Neural cell (in vitro differentiated cells): ENCODE data around the gene NEDD9. TPM values are rescaled to one million over a fixed set of nuclear protein-coding genes. Genes with fewer than 3 reads are reported as not detected.

ENCODE experiments used
- H2AFZ ChIP-seq: fragments of 200-600, 300-800 bp; sonication (generic), shearing (Covaris generic); 2 replicates; pipeline ENCODE4 v1.6.0; 2014; ENCODE audit warnings: low read depth, mild to moderate bottlenecking, antibody characterized with exemption, low read length, moderate library complexity
- H3F3A ChIP-seq: fragments of 200-600 bp; shearing (Covaris generic); 2 replicates; pipeline ENCODE4 v1.6.1; 2016; ENCODE audit warnings: mild to moderate bottlenecking, moderate library complexity, mixed read lengths, antibody characterized with exemption, low read length; ENCODE audit not compliant: insufficient read depth, poor library complexity, severe bottlenecking
- H3K27ac ChIP-seq: fragments of 200-600, 300-800 bp; sonication (generic), shearing (Covaris generic); 2 replicates; pipeline ENCODE4 v1.5.1; 2014; ENCODE audit warnings: mild to moderate bottlenecking, low read length, moderate library complexity
- H3K27me3 ChIP-seq: fragments of 300-800, 200-600 bp; sonication (generic), shearing (Covaris generic); 2 replicates; pipeline ENCODE4 v1.6.0; 2014; ENCODE audit warnings: mild to moderate bottlenecking, low read depth, low read length, moderate library complexity; ENCODE audit not compliant: insufficient read depth
- H3K36me3 ChIP-seq: fragments of 300-800, 200-600 bp; sonication (generic), shearing (Covaris generic); 2 replicates; pipeline ENCODE4 v1.5.1; 2014; ENCODE audit warnings: mild to moderate bottlenecking, antibody characterized with exemption, low read length, moderate library complexity; ENCODE audit not compliant: insufficient read depth
- H3K4me2 ChIP-seq: fragments of 300-800, 200-600 bp; sonication (generic), shearing (Covaris generic); 2 replicates; pipeline ENCODE4 v1.6.0; 2014; ENCODE audit warnings: mild to moderate bottlenecking, low read length
- H3K4me3 ChIP-seq: fragments of 300-800, 200-600 bp; sonication (generic), shearing (Covaris generic); 2 replicates; pipeline ENCODE4 v1.5.1; 2014; ENCODE audit warnings: mild to moderate bottlenecking, low read length, moderate library complexity
- H3K79me2 ChIP-seq: fragments of 200-600 bp; shearing (Covaris generic); replicated peaks from 2 replicates; pipeline ENCODE4 v1.6.0; 2014; ENCODE audit warnings: mild to moderate bottlenecking, low read length, moderate library complexity; ENCODE audit not compliant: insufficient read depth
- H3K9ac ChIP-seq: fragments of 300-800, 200-600 bp; sonication (generic), shearing (Covaris generic); 2 replicates; pipeline ENCODE4 v1.6.1; 2016; ENCODE audit warnings: mild to moderate bottlenecking, low read length, mixed read lengths
- H3K9me2 ChIP-seq: fragments of 200-600 bp; shearing (Covaris generic); 2 replicates; pipeline ENCODE4 v1.6.1; 2016; ENCODE audit warnings: mild to moderate bottlenecking, low read length, mixed read lengths; ENCODE audit not compliant: insufficient read depth
- H3K9me3 ChIP-seq: fragments of 200-600, 300-800 bp; sonication (generic), shearing (Covaris generic); 2 replicates; pipeline ENCODE4 v1.6.1; 2016; ENCODE audit warnings: mild to moderate bottlenecking, mixed run types, low read length, moderate library complexity, mixed read lengths
- H4K20me1 ChIP-seq: fragments of 200-600 bp; shearing (Covaris generic); 2 replicates; pipeline ENCODE4 v1.6.1; 2016; ENCODE audit warnings: mild to moderate bottlenecking, mixed run types; ENCODE audit not compliant: insufficient read depth
- CTCF ChIP-seq: fragments of 450-650 bp; IDR thresholded peaks from 2 replicates; pipeline ENCODE4 v1.5.1; 2014; ENCODE audit warnings: antibody characterized with exemption, mild to moderate bottlenecking, moderate library complexity; ENCODE audit not compliant: poor library complexity, severe bottlenecking
- EP300 ChIP-seq: fragments of 450-650 bp; conservative IDR thresholded peaks from 2 replicates; pipeline ENCODE4 v1.6.1; 2014; ENCODE audit warnings: antibody characterized with exemption, mild to moderate bottlenecking, moderate library complexity; ENCODE audit not compliant: poor library complexity, severe bottlenecking
- EZH2 ChIP-seq: fragments of 200-600, 300-800 bp; shearing (Covaris generic), sonication (generic); IDR thresholded peaks from 2 replicates; pipeline ENCODE4 v1.6.1; 2014; ENCODE audit warnings: antibody characterized with exemption, low read length, borderline replicate concordance, mild to moderate bottlenecking; ENCODE audit not compliant: insufficient read depth, poor library complexity, severe bottlenecking
- MXI1 ChIP-seq: fragments of 450-650 bp; conservative IDR thresholded peaks from 2 replicates; pipeline ENCODE4 v1.6.1; 2014; ENCODE audit warnings: antibody characterized with exemption, mild to moderate bottlenecking; ENCODE audit not compliant: poor library complexity, severe bottlenecking
- RAD21 ChIP-seq: fragments of 450-650 bp; conservative IDR thresholded peaks from 2 replicates; pipeline ENCODE4 v1.6.1; 2014; ENCODE audit warnings: antibody characterized with exemption, mild to moderate bottlenecking, moderate library complexity
- REST ChIP-seq: IDR thresholded peaks from 2 replicates; pipeline ENCODE4 v1.6.1; 2012; ENCODE audit warnings: borderline replicate concordance
- SMC3 ChIP-seq: fragments of 450-650 bp; conservative IDR thresholded peaks from 2 replicates; pipeline ENCODE4 v1.6.1; 2014; ENCODE audit warnings: antibody characterized with exemption, mild to moderate bottlenecking, moderate library complexity; ENCODE audit not compliant: poor library complexity
- TAF1 ChIP-seq: IDR thresholded peaks from 2 replicates; pipeline ENCODE4 v1.6.1; 2012; ENCODE audit warnings: low read depth
- polyA plus RNA-seq: library from polyadenylated mRNA; depleted of rRNA; stranded (reverse); fragments of >200 nt; gene quantifications from 2 replicates; pipeline ENCODE4 v1.2.3, GENCODE V29; 2014

NEDD9 gene
- polyA plus RNA-seq, 1 donor from 2014 or later, result 0.11 TPM

GRCh38 chr6:11171952-11172351 is 60.5 kb downstream of the NEDD9 start:
- H3K79me2 ChIP-seq, result no peaks in the 10 kb centered on the region
- H3K4me2 ChIP-seq, result no peak overlapping the region
- no peak overlapping the region for H3K27ac ChIP-seq
- H3K36me3 ChIP-seq, result no peaks in the 10 kb centered on the region
- H4K20me1 ChIP-seq, result no peaks in the 10 kb centered on the region
- H3K9me2 ChIP-seq, result no peaks in the 10 kb centered on the region
- H3K9me3 ChIP-seq, result no peaks in the 10 kb centered on the region
- no peak for TF ChIP-seq EP300
- TF ChIP-seq CTCF, result no peak
- H3K27me3 ChIP-seq, result no peaks in the 10 kb centered on the region
- H3K9ac ChIP-seq, result no peak overlapping the region
- no peaks in the 10 kb centered on the region for H3F3A ChIP-seq
- no peak overlapping the region for H2AFZ ChIP-seq
- no peak overlapping the region for H3K4me3 ChIP-seq

GRCh38 chr6:11168091-11168635 is 64.3 kb downstream of the NEDD9 start:
- Histone ChIP-seq H3K9ac (no peak overlapping the region), H3K27ac (no peak overlapping the region), H3K9me3 (no peaks in the 10 kb centered on the region), H3K79me2 (no peaks in the 10 kb centered on the region), H3F3A (no peaks in the 10 kb centered on the region), H4K20me1 (no peaks in the 10 kb centered on the region), H3K36me3 (no peaks in the 10 kb centered on the region), H3K4me3 (no peak overlapping the region), H3K9me2 (no peaks in the 10 kb centered on the region), H3K27me3 (no peaks in the 10 kb centered on the region), H2AFZ (no peak overlapping the region), H3K4me2 (no peak overlapping the region)
- TF ChIP-seq MXI1 (no peak), CTCF (no peak), TAF1 (no peak), RAD21 (no peak), EZH2 (no peak), SMC3 (no peak), REST (no peak), EP300 (no peak)
